GM19035 (cell line): ENCODE results near the gene PRKCZ.

Experiments used
- ATAC-seq: cut with Tn5 transposase; IDR thresholded peaks from one replicate; pipeline ENCODE4 v1.9.1; 2021; ENCODE audit not compliant: unreplicated experiment

PRKCZ gene

GRCh38 chr1:2151911-2152310, 101.7 kb downstream of the PRKCZ start:
- ATAC-seq, result no peak

GRCh38 chr1:2152954-2153353, 102.7 kb downstream of the PRKCZ start:
- ATAC-seq, result no peak

GRCh38 chr1:2154022-2154421, 103.8 kb downstream of the PRKCZ start:
- no peak for ATAC-seq

- no peak for ATAC-seq
Measured at GRCh38 chr1:2155147-2155598, 105.0 kb downstream of the PRKCZ start.

GRCh38 chr1:2155788-2156187, 105.6 kb downstream of the PRKCZ start:
- no peak for ATAC-seq

GRCh38 chr1:2156866-2157265, 106.7 kb downstream of the PRKCZ start:
- ATAC-seq, result no peak

- ATAC-seq, result no peak
Measured at GRCh38 chr1:2157856-2158255, 107.6 kb downstream of the PRKCZ start.

- no peak for ATAC-seq
Measured at GRCh38 chr1:2158272-2158671, 108.1 kb downstream of the PRKCZ start.

GRCh38 chr1:2159124-2159523, 108.9 kb downstream of the PRKCZ start:
- no peak for ATAC-seq

- no peak for ATAC-seq
Measured at GRCh38 chr1:2160451-2161300, 110.5 kb downstream of the PRKCZ start.

- no peak for ATAC-seq
Measured at GRCh38 chr1:2163205-2163604, 113.0 kb downstream of the PRKCZ start.

GRCh38 chr1:2165646-2166045, 115.4 kb downstream of the PRKCZ start:
- no peak for ATAC-seq

GRCh38 chr1:2166254-2166653, 116.0 kb downstream of the PRKCZ start:
- no peak for ATAC-seq

GRCh38 chr1:2166695-2167094, 116.5 kb downstream of the PRKCZ start:
- ATAC-seq, result no peak

- no peak for ATAC-seq
Measured at GRCh38 chr1:2168090-2168489, 117.9 kb downstream of the PRKCZ start.

GRCh38 chr1:2168535-2168934, 118.3 kb downstream of the PRKCZ start:
- ATAC-seq, result no peak

GRCh38 chr1:2169200-2169836, 119.1 kb downstream of the PRKCZ start:
- no peak for ATAC-seq

GRCh38 chr1:2170211-2170610, 120.0 kb downstream of the PRKCZ start:
- no peak for ATAC-seq

GRCh38 chr1:2172012-2172411, 121.8 kb downstream of the PRKCZ start:
- ATAC-seq, result no peak

GRCh38 chr1:2172551-2173146, 122.4 kb downstream of the PRKCZ start:
- ATAC-seq, result no peak

GRCh38 chr1:2173546-2174347, 123.5 kb downstream of the PRKCZ start:
- no peak for ATAC-seq
